Activated naive CD4-positive, alpha-beta T cell treated with anti-CD3 and anti-CD28 coated beads for 36 hours (primary cell): ENCODE results near the gene MRPL23. TPM values are rescaled to one million over a fixed set of nuclear protein-coding genes. Genes with fewer than 3 reads are reported as not detected.

Source experiments
- CTCF ChIA-PET: fragments of 350-600 bp; sonication (Branson Sonifier 250); formaldehyde crosslinking; loops from one replicate; lab custom pipeline; 2021; ENCODE audit warnings: antibody characterized with exemption; lab: Charles Lee
- DNase-seq: peaks from one replicate; pipeline ENCODE4 v3.0.0-alpha.2; 2020
- H3K27ac Mint-ChIP-seq: one replicate; pipeline ENCODE4 v1.8.0; 2021; ENCODE audit warnings: mild to moderate bottlenecking, mixed read lengths
- H3K27me3 Mint-ChIP-seq: one replicate; pipeline ENCODE4 v1.8.0; 2021; ENCODE audit warnings: low read depth, mixed read lengths
- H3K36me3 Mint-ChIP-seq: one replicate; pipeline ENCODE4 v1.8.0; 2021; ENCODE audit warnings: low read depth, mixed read lengths
- H3K4me1 Mint-ChIP-seq: one replicate; pipeline ENCODE4 v1.8.0; 2021; ENCODE audit warnings: low read depth, mixed read lengths
- H3K4me3 Mint-ChIP-seq: one replicate; pipeline ENCODE4 v1.8.0; 2021; ENCODE audit warnings: mild to moderate bottlenecking, moderate library complexity, mixed read lengths
- H3K9me3 Mint-ChIP-seq: one replicate; pipeline ENCODE4 v1.8.0; 2021; ENCODE audit warnings: mixed read lengths
- intact Hi-C: fragments of 100-400 bp; cut with micrococcal nuclease; formaldehyde crosslinking; loops from one replicate; pipeline ENCODE4 v1.15.1; 2023
- total RNA-seq, 2 experiments: library from RNA; stranded (reverse); gene quantifications; one replicate each; pipeline ENCODE4 v1.2.3, GENCODE V29; 2021

The MRPL23 gene
- total RNA-seq, 2 experiments from 2014 or later, result 125 to 127 TPM

GRCh38 chr11:1997755-1998154, 50.6 kb downstream of the MRPL23 start, which contains the start of gene H19:
TSS of gene H19 (minus strand) at chr11:1997842.
- intact Hi-C loops, result no loop called here
- Mint-ChIP-seq H3K27me3 (no peaks in the 10 kb centered on the region), H3K36me3 (no peaks in the 10 kb centered on the region), H3K4me3 (no peak within 1 kb of the TSS), H3K4me1 (no peaks in the 10 kb centered on the region), H3K27ac (no peak within 1 kb of the TSS), H3K9me3 (no peaks in the 10 kb centered on the region)
- no peak for DNase-seq
- CTCF ChIA-PET, result interaction anchor here (0.6 to 1.6 kb wide), 3 partner anchors 164 to 306 kb away, joined by 3 to 4 read pairs (median 3); no protein-coding TSS in a partner anchor

DNA sequence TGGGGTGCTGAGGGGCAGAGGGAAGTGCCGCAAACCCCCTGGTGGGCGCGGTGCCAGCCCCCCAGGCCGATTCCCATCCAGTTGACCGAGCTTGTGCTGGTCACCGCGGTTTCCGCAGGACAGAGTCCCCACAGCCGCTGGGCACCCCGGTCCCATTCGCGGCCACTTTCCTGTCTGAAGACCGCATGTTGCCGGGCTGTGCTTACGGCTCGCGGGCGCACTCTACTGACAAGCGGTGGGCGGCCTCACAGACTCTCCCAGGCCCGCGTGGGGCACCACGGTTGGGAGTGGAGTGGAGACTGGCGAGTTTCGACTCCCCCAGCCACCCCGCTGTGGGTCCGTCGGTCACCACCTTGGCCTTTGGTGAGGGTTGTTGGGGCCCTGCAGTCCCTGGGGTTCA, 51.2 kb downstream of the MRPL23 start:
- CTCF ChIA-PET, result interaction anchor here (0.6 to 1.6 kb wide), 3 partner anchors 165 to 306 kb away, joined by 3 to 4 read pairs (median 3); no protein-coding TSS in a partner anchor
- no peak for DNase-seq
- no peaks in the 10 kb centered on the region for H3K4me1 Mint-ChIP-seq
- H3K9me3 Mint-ChIP-seq, result no peaks in the 10 kb centered on the region
- H3K27me3 Mint-ChIP-seq, result no peaks in the 10 kb centered on the region
- no peak overlapping the region for H3K27ac Mint-ChIP-seq
- no peaks in the 10 kb centered on the region for H3K36me3 Mint-ChIP-seq
- no peak overlapping the region for H3K4me3 Mint-ChIP-seq
- intact Hi-C loops, result no loop called here

DNA sequence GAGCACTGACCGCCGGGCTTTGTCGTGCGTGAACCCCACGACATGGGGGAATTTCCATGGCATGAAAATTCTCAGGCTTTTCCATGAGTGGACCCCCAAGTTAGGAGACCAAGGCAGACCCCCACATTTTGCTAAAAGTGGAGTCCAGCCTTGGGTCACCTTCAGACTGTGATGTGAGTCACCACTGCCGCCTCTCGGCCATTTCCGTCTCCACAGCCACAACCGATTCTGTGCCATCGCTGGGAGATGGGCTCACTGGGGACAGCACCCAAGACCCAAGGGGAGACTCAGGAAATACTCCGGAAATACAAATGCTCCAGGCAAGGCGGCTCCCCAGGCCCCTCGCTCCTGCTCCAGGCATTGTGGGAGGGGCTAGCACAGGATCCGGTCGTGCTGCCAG, 51.7 kb downstream of the MRPL23 start:
- H3K27ac Mint-ChIP-seq, result no peak overlapping the region
- H3K27me3 Mint-ChIP-seq, result no peaks in the 10 kb centered on the region
- H3K4me1 Mint-ChIP-seq, result no peaks in the 10 kb centered on the region
- no peak for DNase-seq
- CTCF ChIA-PET, result interaction anchor here (0.6 to 4.1 kb wide), 7 partner anchors 90 to 347 kb away, joined by 3 to 43 read pairs (median 4); partner anchors contain the start of gene SYT8
- no peaks in the 10 kb centered on the region for H3K36me3 Mint-ChIP-seq
- H3K4me3 Mint-ChIP-seq, result no peak overlapping the region
- H3K9me3 Mint-ChIP-seq, result no peaks in the 10 kb centered on the region
- intact Hi-C loops, result no loop called here

DNA sequence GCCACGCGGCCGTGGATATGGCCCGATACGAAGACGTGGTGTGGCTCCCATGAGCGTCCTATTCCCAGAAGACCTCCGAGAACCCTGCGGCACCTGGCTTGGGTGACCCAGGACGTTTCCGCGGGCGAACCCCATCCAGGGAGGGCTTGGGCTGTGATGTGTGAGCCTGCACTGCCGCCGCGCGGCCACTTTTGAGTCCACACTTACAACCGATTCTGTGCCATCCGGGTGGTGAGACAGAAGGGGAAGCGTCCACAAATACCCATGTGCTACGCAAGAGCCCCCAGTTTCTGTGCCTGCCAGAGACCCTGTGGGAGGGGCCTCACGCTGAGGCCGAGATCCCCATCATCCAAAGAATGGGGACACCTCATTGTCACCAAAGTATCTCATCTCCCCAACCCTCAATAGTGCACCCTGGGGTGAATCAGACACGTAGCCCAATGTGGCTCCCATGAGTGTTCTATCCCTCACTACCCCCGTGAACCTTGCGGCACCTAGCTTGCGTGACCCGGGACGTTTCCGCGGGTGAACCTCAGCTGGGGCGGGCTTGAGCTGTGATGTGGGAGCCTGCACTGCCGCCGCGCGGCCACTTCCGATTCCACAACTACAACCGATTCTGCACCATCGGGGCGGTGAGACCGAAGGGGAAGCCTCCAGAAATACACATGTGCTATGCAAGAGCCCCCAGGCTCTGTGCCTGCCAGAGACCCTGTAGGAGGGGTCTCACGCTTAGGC, 55.1 kb downstream of the MRPL23 start:
- H3K9me3 Mint-ChIP-seq, result no peaks in the 10 kb centered on the region
- H3K27ac Mint-ChIP-seq, result no peak overlapping the region
- H3K27me3 Mint-ChIP-seq, result no peaks in the 10 kb centered on the region
- no peak for DNase-seq
- CTCF ChIA-PET, result interaction anchor here (0.6 to 4.2 kb wide), 21 partner anchors 26 to 350 kb away, joined by 3 to 49 read pairs (median 5); partner anchors contain the start of gene SYT8
- no peaks in the 10 kb centered on the region for H3K4me1 Mint-ChIP-seq
- H3K4me3 Mint-ChIP-seq, result no peak overlapping the region
- intact Hi-C loops, result no loop called here
- no peaks in the 10 kb centered on the region for H3K36me3 Mint-ChIP-seq

DNA sequence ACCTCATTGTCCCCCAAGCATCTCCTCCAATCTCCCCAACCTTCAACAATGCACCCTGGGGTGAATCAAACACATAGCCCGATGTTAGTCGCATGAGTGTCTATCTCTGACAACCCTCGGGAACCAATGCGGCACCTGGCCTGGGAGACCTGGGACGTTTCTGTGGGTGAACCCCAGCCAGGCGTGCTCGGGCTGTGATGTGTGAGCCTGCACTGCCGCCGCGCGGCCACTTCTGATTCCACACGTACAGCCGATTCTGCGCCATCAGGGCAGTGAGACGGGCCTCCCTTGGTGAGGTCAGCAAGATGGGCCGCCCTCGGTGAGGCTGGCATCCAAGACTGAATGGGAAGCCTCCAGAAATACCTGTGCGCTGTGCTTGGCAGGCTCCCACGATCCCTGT, 55.7 kb downstream of the MRPL23 start:
- Mint-ChIP-seq H3K4me3 (no peak overlapping the region), H3K36me3 (no peaks in the 10 kb centered on the region), H3K4me1 (no peaks in the 10 kb centered on the region), H3K27me3 (no peaks in the 10 kb centered on the region), H3K27ac (no peak overlapping the region), H3K9me3 (no peaks in the 10 kb centered on the region)
- no peak for DNase-seq
- CTCF ChIA-PET, result interaction anchor here (0.6 to 4.2 kb wide), 12 partner anchors 33 to 351 kb away, joined by 3 to 49 read pairs (median 10); partner anchors contain the start of gene SYT8
- intact Hi-C loops, result no loop called here

GRCh38 chr11:2004466-2004865, 57.3 kb downstream of the MRPL23 start:
- H3K36me3 Mint-ChIP-seq, result no peaks in the 10 kb centered on the region
- no peak overlapping the region for H3K27ac Mint-ChIP-seq
- H3K9me3 Mint-ChIP-seq, result no peaks in the 10 kb centered on the region
- no peak for DNase-seq
- CTCF ChIA-PET, result interaction anchor here (0.6 to 4.2 kb wide), 2 partner anchors 145 to 170 kb away, joined by 3 to 49 read pairs; partner anchors contain the start of gene SYT8
- H3K4me3 Mint-ChIP-seq, result no peak overlapping the region
- no peaks in the 10 kb centered on the region for H3K27me3 Mint-ChIP-seq
- no peaks in the 10 kb centered on the region for H3K4me1 Mint-ChIP-seq
- intact Hi-C loops, result no loop called here

Other genes starting within 250 kb of the MRPL23 start
- under 1 TPM; 0.22 to 0.31 TPM for gene IFITM10, start 196.7 kb upstream of the MRPL23 start, total RNA-seq
- 10 to 100 TPM; 30.1 to 34.5 TPM for gene CTSD, start 183.4 kb upstream of the MRPL23 start, total RNA-seq
- not detected for gene SYT8, start 112.3 kb upstream of the MRPL23 start, total RNA-seq
- gene TNNI2, start 108.4 kb upstream of the MRPL23 start, total RNA-seq, result not detected
- 10 to 100 TPM; 42.4 to 42.9 TPM for gene LSP1, start 94.2 kb upstream of the MRPL23 start, total RNA-seq
- gene PRR33, start 55.4 kb upstream of the MRPL23 start, total RNA-seq, result under 1 TPM; 0.07 to 0.12 TPM
- gene TNNT3, start 27.6 kb upstream of the MRPL23 start, total RNA-seq, result 1 to 10 TPM; 2.3 to 3.3 TPM
- gene H19, start 50.5 kb downstream of the MRPL23 start, total RNA-seq, result not detected
- gene IGF2, start 192.1 kb downstream of the MRPL23 start, total RNA-seq, result under 1 TPM; 0.21 to 0.37 TPM
- not detected for gene INS, start 213.9 kb downstream of the MRPL23 start, total RNA-seq
- not detected for gene TH, start 224.5 kb downstream of the MRPL23 start, total RNA-seq